Measurements from ENCODE around the gene AGR2.

- TF ChIP-seq POLR2A (IDR thresholded peaks at IDR 0.05) (no peak), CTCF (IDR thresholded peaks at IDR 0.05) (no peak)
Measured at GRCh38 chr7:16811551-16811950, 6.8 kb upstream of the AGR2 start.

Measured in uterus (tissue), 2 donors.